GM21360 (cell line): ENCODE results near the gene BLMH.
A peak's percentile ranks its signal among the peaks of the same experiment; 100 is the strongest.

Source experiments
- ATAC-seq: cut with Tn5 transposase; IDR thresholded peaks from one replicate; pipeline ENCODE4 v1.9.1; 2021; ENCODE audit warnings: mild to moderate bottlenecking, moderate library complexity; ENCODE audit not compliant: unreplicated experiment

Gene BLMH

GRCh38 chr17:30291543-30292285, at the start of gene BLMH:
Gene BLMH (minus strand): TSS chr17:30291944. CDS start chr17:30291819, 125 bp downstream.
- peak; percentile 75 for ATAC-seq

DNA sequence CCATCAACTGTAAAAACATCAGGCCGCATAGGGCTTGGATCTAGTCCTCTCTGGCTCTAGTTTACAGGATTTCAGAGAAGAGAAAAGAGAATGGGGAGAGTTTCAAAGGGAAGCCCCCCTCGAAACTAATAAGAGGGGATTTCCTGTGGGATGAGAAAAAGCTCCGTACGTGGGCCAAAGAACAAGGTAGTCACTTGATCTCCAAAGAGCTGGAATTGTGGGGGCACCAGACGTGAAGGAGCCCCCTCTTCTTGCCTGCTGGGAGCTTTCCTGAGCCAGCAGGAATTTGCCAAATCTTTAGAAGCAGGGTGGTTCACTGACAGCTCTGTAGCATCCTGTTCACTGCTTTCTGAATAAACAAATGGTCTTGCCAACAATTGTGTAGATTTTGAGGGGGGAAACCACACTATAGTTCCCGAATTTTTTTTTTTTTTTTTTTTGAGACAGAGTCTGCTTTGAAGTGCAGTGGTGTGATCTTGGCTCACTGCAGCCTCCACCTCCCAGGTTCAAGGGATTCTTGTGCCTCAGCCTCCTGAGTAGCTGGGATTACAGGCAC, 49.1 kb upstream of the BLMH start:
- ATAC-seq, result no peak

DNA sequence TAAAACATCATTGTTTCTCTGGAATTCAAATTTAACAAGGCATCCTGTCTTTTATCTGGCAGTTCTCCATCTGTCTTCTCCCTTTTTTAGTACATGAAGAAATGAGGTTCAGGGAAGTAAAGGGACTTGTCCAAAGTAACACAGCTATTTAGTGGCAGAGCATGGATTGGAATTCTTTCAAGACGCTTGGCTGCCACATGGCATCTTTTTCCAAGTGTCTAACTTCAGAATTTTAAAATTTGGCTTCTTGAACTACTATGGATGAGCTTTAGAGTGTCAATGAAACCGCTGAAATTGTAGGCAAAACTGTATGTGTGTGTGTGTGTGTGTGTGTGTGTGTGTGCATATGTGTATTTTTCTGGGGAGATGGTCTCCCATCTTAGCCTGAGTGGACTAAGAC, 47.3 kb upstream of the BLMH start:
- ATAC-seq, result no peak

- no peak for ATAC-seq
Observed at GRCh38 chr17:30337393-30337999, 45.8 kb upstream of the BLMH start.

- ATAC-seq, result no peak
Observed at GRCh38 chr17:30336369-30337171, 44.8 kb upstream of the BLMH start.

DNA sequence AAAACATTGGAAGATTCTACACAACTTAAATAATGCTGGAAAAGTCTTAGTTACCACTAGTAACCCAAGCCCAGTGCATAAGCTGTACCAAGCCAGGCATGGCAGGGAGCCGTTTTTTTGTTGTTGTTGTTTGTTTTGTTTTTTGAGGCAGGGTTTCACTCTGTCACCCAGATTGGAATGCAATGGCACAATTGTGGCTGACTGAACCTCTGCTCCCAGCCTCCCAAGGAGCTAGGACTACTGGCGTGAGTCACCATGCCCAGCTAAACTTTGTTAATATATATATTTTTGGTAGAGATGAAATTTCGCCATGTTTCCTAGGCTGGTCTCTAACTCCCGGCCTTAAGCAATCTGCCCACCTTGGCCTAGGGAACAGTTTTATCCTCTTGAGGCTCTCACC, 42.7 kb upstream of the BLMH start:
- ATAC-seq, result no peak

DNA sequence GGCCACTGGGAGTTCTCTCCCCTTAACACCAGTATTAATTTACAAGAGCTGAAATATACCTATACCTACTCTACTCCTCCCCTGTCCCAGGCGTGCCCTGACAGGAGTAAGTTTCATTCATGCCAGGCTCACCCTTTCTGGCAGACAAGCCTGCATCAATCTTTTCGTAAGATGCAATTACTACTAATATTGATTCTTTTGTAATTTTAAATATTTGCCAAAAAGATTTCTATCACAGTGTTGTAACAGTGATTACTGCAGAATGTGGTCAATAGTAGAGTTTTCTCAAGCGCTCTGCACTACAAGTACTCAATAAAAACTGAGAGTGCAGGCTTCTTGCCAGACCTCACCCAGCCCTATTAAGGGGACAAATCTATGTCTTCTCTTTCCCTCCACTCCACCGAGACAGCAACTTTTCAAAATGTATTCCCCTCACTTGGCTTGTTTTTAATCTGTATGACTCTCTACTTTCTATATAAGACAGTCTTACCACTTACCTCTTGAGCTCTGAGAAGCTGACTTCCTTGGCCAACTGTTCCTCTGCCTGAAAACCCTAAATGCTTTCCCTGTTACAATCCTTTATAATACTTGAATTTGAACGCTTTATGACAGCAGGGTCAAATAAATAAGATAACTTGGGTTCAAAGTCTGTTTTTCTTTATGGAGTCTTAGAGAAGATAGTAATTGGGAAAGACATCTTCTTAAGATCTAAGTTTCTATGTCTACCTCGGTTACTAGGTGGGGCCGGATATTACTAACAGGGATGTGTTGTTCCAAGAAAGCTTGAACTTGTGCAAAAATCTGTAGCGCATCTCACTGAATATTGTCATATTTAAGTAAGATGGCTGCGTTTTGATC, 42.0 kb upstream of the BLMH start, which contains the start of gene TMIGD1:
TMIGD1 (minus strand) TSS at position 555 of the 858 bp plus-strand sequence. CDS start 1,924 bp downstream, outside the sequence.
- no peak for ATAC-seq

DNA sequence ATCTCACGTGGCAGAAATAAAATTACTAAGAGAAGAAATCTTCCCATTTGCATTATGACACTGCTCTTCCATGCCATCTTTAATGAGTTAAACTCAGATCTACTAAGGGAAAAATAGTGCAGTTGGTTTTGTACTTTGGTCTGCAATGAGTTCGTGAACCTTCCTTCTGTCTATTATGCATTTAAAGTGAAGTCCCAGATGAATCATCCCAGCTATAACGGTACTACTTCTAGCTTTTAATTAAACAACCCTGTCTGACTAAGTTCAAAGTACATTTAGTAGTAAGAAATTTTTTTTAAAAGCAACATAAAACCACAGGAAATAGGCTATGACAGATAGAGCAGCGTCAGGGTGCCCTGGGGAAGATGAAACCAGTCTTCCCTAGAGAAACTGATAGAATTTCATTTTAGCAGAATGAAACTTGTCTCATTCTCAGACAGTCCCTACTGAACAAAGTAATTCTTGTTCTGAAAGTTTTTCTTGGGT, 40.4 kb upstream of the BLMH start:
- no peak for ATAC-seq

DNA sequence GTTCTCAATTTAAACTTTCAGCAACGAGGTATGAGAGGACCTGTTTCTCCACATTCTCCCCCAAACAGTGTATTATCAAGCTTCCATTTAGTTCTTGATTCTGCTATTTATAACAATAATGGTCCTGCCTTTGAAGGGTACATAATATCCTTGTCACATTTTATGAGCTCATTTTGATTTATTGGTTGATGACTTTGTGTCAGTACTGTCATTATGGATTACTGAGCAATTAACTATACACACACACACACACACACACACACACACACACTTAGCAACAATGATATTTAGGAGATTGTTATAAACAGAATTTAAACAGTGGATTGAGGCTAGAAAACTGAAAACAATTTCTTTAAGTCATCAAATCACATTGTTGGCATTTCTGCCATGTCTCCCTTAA, 35.1 kb upstream of the BLMH start:
- no peak for ATAC-seq

GRCh38 chr17:30324723-30325122, 33.0 kb upstream of the BLMH start:
- no peak for ATAC-seq

DNA sequence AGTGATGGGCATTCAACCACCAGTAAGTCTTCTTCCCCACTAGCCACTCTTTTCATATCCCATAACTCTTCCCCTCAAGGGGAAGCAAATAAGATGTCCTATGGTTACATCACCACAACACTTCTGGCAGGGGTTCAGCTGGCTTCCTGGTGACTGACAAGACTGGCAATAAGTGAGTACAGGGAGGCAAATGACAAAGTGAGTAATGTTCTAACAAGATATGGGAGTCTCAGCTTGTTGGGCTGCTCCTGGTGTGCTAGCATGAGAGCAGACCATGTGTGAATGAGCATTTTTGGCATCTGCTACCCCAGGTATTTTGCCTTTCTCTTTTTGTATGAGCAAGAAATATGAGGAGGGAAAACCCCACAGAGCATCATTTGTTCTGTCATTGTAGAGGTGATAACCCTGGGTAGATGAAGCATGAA, 32.2 kb upstream of the BLMH start:
- no peak for ATAC-seq

- no peak for ATAC-seq
Observed at GRCh38 chr17:30323262-30323894, 31.6 kb upstream of the BLMH start.

GRCh38 chr17:30321314-30321713, 29.6 kb upstream of the BLMH start:
- ATAC-seq, result no peak

DNA sequence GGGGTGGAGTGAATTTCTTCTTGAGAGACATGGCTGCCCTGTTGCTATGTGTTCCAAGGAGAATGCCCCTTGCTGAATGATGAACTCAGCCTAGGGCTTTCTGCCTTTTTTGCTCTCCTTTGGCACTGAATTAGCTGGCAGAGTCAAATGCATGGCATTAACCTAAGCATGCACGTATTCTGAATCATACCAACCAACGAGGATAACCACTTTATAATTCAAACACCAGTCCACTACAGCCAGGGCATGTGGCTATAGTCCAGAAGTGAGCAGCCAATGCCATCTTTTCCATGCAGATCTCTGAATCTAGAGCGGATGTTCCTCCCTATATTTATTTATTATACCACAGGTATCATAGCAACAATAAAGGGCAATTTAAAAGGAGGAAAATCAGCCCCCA, 26.4 kb upstream of the BLMH start:
- no peak for ATAC-seq

DNA sequence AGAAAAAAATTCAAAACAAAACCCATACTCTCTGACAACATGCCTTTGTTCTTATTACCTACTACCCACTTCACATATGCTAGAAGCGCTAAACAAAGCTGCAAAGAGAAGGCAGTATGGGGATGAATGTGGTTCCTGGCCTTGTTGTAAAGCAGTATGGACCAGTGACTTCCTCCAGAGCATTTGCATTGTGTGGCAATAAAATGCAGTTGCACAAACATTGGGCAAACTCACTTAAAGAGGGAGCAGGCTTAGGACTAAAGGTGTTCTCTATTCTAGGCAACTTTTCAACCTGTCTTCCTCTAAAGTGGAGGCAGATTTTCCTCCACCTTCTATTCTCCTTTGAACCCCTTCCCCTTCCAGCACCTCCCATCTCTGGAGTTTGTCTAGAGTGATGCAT, 25.0 kb upstream of the BLMH start:
- ATAC-seq, result no peak

GRCh38 chr17:30315106-30315505, 23.4 kb upstream of the BLMH start:
- no peak for ATAC-seq

DNA sequence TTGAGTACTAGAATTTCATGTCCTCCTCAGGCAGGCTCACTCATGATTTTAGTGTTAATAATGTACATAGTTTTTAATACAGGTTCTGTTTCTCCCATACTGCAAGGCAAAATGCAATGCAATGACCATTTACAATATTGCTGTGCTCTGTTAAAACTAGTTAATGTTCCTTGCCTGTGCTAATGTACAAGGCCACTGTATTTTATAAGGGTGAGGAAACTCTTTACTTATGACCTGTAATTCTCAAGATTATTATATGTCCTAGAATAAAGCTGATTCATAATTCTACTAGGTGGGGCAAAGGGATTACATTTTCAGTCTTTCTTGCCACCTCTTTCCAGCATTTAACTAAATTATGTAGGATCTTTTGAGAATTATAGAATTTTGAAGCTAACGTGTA, 22.7 kb upstream of the BLMH start:
- no peak for ATAC-seq

DNA sequence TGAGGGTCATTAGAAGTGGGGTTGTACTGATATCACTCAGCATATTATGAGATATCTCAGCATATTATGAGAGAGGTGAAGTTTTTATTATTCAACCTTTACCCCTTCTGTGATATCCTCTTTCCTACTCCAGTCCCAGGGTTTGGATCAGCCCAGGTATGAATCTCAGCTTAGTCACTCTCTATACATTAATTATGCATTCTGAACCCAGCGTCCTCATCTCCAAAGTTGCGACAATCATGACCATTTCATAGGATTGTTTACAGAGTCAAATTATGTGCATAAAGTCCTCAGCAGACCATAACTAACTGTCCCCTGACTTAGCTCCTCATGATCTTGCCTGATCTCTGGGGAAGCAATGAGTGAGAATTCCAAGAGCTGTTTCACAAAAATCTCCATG, 20.5 kb upstream of the BLMH start:
- ATAC-seq, result no peak

- no peak for ATAC-seq
Observed at GRCh38 chr17:30310562-30310961, 18.8 kb upstream of the BLMH start.

- no peak for ATAC-seq
Observed at GRCh38 chr17:30309591-30309990, 17.8 kb upstream of the BLMH start.
